ENCODE measurements around the gene MRPS16. TPM values are rescaled to one million over a fixed set of nuclear protein-coding genes. Genes with fewer than 3 reads are reported as not detected.

Gene MRPS16
- total RNA-seq, 1 experiment from 2014 or later: 164 TPM

DNA sequence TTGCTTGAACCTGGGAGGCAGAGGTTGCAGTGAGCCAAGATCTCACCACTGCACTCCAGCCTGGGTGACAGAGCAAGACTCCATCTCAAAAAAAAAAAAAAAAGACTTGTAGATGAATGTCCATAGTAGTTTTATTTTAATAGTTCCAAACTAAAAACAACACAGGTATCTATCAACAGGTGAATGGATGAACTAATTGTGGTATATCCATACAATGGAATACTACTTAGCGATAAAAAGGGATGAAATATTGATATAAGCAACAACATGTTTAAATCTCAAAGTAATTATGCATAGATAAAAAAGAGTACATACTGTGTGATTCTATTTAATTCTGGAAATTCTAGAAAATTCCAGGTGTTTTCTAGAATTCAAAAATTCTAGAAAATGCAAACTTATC is 37.5 kb upstream of the MRPS16 start:
- intact Hi-C loops (cut with micrococcal nuclease; ENCODE audit: unreplicated experiment): no loop called here
- no peaks in the 10 kb centered on the region for H3K4me1 ChIP-seq (ENCODE audit: insufficient read depth, low read length, poor library complexity, severe bottlenecking)
- H3K9me3 ChIP-seq (ENCODE audit: low read depth, low read length, poor library complexity, severe bottlenecking): peaks cover 5% of the 10 kb centered on the region
- peaks cover 10% of the 10 kb centered on the region for H3K27me3 ChIP-seq (replicated peaks; ENCODE audit: insufficient read depth, low read depth, low read length, poor library complexity)
- ChIA-PET CTCF (no interaction called here), POLR2A (ENCODE audit: low non-redundant PET) (no interaction called here)
- BruUV-seq (replicated peaks): no TSS peak
- H3K4me3 ChIP-seq (ENCODE audit: low read depth, low read length, poor library complexity, severe bottlenecking): no peak overlapping the region
- no peak for DNase-seq (ENCODE audit: low spot score)
- H3K36me3 ChIP-seq (ENCODE audit: insufficient read depth, low read length, poor library complexity, severe bottlenecking): no peaks in the 10 kb centered on the region
- no peak overlapping the region for H3K27ac ChIP-seq (ENCODE audit: low read depth, low read length, poor library complexity, severe bottlenecking)
- TF ChIP-seq CTCF (conservative IDR thresholded peaks at IDR 0.05; ENCODE audit: low read depth, low read length): no peak
- TF ChIP-seq EZH2 (IDR thresholded peaks at IDR 0.05; ENCODE audit: borderline replicate concordance, low read depth, low read length, poor library complexity, severe bottlenecking): no peak

DNA sequence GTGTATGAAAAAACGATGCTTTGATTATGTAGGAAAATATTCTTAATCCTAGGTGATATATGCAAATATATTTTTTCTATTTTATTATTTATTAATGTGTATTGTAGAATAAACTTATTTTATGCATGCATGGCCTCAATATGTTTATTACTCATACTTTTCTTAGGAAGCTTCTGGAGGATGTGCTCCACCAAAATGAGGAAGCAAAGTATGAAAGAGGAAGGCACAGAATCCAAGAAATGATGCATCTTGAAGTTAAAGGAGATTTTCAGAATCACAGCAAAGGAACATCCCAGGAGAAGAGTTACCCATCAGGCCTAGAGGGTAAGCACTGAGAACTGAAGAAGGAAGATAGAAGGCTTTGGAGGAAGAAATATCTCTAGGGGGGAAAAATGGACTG is 35.0 kb upstream of the MRPS16 start:
- H3K9me3 ChIP-seq (ENCODE audit: low read depth, low read length, poor library complexity, severe bottlenecking): peaks cover 5% of the 10 kb centered on the region
- BruUV-seq (replicated peaks): no TSS peak

GRCh38 chr10:73281097-73281496 is 28.7 kb upstream of the MRPS16 start:
- ChIA-PET POLR2A (ENCODE audit: low non-redundant PET) (no interaction called here), CTCF (no interaction called here)
- no peak overlapping the region for H3K27ac ChIP-seq (ENCODE audit: low read depth, low read length, poor library complexity, severe bottlenecking)
- no peak for TF ChIP-seq EZH2 (IDR thresholded peaks at IDR 0.05; ENCODE audit: borderline replicate concordance, low read depth, low read length, poor library complexity, severe bottlenecking)
- no peak for TF ChIP-seq CTCF (conservative IDR thresholded peaks at IDR 0.05; ENCODE audit: low read depth, low read length)
- H3K4me1 ChIP-seq (ENCODE audit: insufficient read depth, low read length, poor library complexity, severe bottlenecking): no peaks in the 10 kb centered on the region
- BruUV-seq (replicated peaks): no TSS peak
- no peak overlapping the region for H3K4me3 ChIP-seq (ENCODE audit: low read depth, low read length, poor library complexity, severe bottlenecking)
- DNase-seq (ENCODE audit: low spot score): no peak
- intact Hi-C loops (cut with micrococcal nuclease; ENCODE audit: unreplicated experiment): no loop called here
- H3K27me3 ChIP-seq (replicated peaks; ENCODE audit: insufficient read depth, low read depth, low read length, poor library complexity): no peaks in the 10 kb centered on the region
- H3K36me3 ChIP-seq (ENCODE audit: insufficient read depth, low read length, poor library complexity, severe bottlenecking): no peaks in the 10 kb centered on the region
- H3K9me3 ChIP-seq (ENCODE audit: low read depth, low read length, poor library complexity, severe bottlenecking): peaks cover 4% of the 10 kb centered on the region

More for the DNA sequence above, 35.0 kb upstream of the MRPS16 start:
- Histone ChIP-seq H3K27ac (ENCODE audit: low read depth, low read length, poor library complexity, severe bottlenecking) (no peak overlapping the region), H3K4me3 (ENCODE audit: low read depth, low read length, poor library complexity, severe bottlenecking) (no peak overlapping the region), H3K36me3 (ENCODE audit: insufficient read depth, low read length, poor library complexity, severe bottlenecking) (no peaks in the 10 kb centered on the region), H3K27me3 (replicated peaks; ENCODE audit: insufficient read depth, low read depth, low read length, poor library complexity) (no peaks in the 10 kb centered on the region), H3K4me1 (ENCODE audit: insufficient read depth, low read length, poor library complexity, severe bottlenecking) (no peaks in the 10 kb centered on the region)
- no peak for DNase-seq (ENCODE audit: low spot score)
- CTCF ChIA-PET: no interaction called here
- POLR2A ChIA-PET (ENCODE audit: low non-redundant PET): no interaction called here
- intact Hi-C loops (cut with micrococcal nuclease; ENCODE audit: unreplicated experiment): no loop called here
- no peak for TF ChIP-seq EZH2 (IDR thresholded peaks at IDR 0.05; ENCODE audit: borderline replicate concordance, low read depth, low read length, poor library complexity, severe bottlenecking)
- TF ChIP-seq CTCF (conservative IDR thresholded peaks at IDR 0.05; ENCODE audit: low read depth, low read length): no peak

Measured in A673 (cell line).